Neural progenitor cell (in vitro differentiated cells): ENCODE measurements around the gene PHPT1. TPM values are rescaled to one million over a fixed set of nuclear protein-coding genes. Genes with fewer than 3 reads are reported as not detected.

ENCODE experiments used
- DNase-seq: peaks from one replicate; pipeline ENCODE4 v3.0.0-alpha.2; 2016; ENCODE audit warnings: low spot score
- H2AFZ ChIP-seq: fragments of 200-600 bp; sonication (generic); replicated peaks from 2 replicates; pipeline ENCODE4 v1.6.1; 2016; ENCODE audit warnings: antibody characterized with exemption
- H3F3A ChIP-seq: fragments of 200-600 bp; sonication (generic); 2 replicates; pipeline ENCODE4 v1.6.1; 2016; ENCODE audit warnings: antibody characterized with exemption, low read depth
- H3K27ac ChIP-seq: fragments of 200-600 bp; sonication (generic); 2 replicates; pipeline ENCODE4 v1.5.1; 2016; ENCODE audit warnings: mild to moderate bottlenecking
- H3K27me3 ChIP-seq: fragments of 200-600 bp; sonication (generic); 2 replicates; pipeline ENCODE4 v1.6.1; 2016; ENCODE audit warnings: mild to moderate bottlenecking, moderate library complexity
- H3K36me3 ChIP-seq: fragments of 200-600 bp; sonication (generic); 2 replicates; pipeline ENCODE4 v1.5.1; 2016
- H3K4me1 ChIP-seq: fragments of 200-600 bp; sonication (generic); 2 replicates; pipeline ENCODE4 v1.6.1; 2016; ENCODE audit warnings: mixed run types
- H3K4me2 ChIP-seq: fragments of 200-600 bp; sonication (generic); 2 replicates; pipeline ENCODE4 v1.6.1; 2016
- H3K4me3 ChIP-seq: fragments of 200-600 bp; sonication (generic); 2 replicates; pipeline ENCODE4 v1.5.1; 2016
- H3K79me2 ChIP-seq: fragments of 200-600 bp; sonication (generic); 2 replicates; pipeline ENCODE4 v1.6.1; 2016; ENCODE audit warnings: low read depth
- H3K9ac ChIP-seq: fragments of 200-600 bp; sonication (generic); 2 replicates; pipeline ENCODE4 v1.6.1; 2016
- H3K9me3 ChIP-seq: fragments of 200-600 bp; sonication (generic); 2 replicates; pipeline ENCODE4 v1.5.1; 2016; ENCODE audit warnings: low read depth
- H4K20me1 ChIP-seq: fragments of 200-600 bp; sonication (generic); 2 replicates; pipeline ENCODE4 v1.6.1; 2016; ENCODE audit warnings: low read depth
- H3K27ac Mint-ChIP-seq: 3 replicates; pipeline ENCODE4 v1.8.0; 2021; ENCODE audit warnings: mixed read lengths
- H3K27me3 Mint-ChIP-seq: 2 replicates; pipeline ENCODE4 v1.8.0; 2022; ENCODE audit warnings: low read depth, mild to moderate bottlenecking, inconsistent platforms, moderate library complexity, mixed read lengths; ENCODE audit not compliant: insufficient read depth
- H3K36me3 Mint-ChIP-seq: 3 replicates; pipeline ENCODE4 v1.8.0; 2021; ENCODE audit warnings: mixed read lengths
- H3K4me1 Mint-ChIP-seq: 3 replicates; pipeline ENCODE4 v1.8.0; 2021; ENCODE audit warnings: mixed read lengths
- H3K4me3 Mint-ChIP-seq: 3 replicates; pipeline ENCODE4 v1.8.0; 2021; ENCODE audit warnings: mild to moderate bottlenecking, moderate library complexity, mixed read lengths
- H3K9me3 Mint-ChIP-seq: 3 replicates; pipeline ENCODE4 v1.8.0; 2020; ENCODE audit warnings: mixed read lengths
- EZH2 ChIP-seq: fragments of 200-600 bp; sonication (generic); IDR thresholded peaks from 2 replicates; pipeline ENCODE4 v1.6.1; 2017; ENCODE audit warnings: antibody characterized with exemption, mild to moderate bottlenecking, moderate library complexity
- EZH2phosphoT487 ChIP-seq: fragments of 200-600 bp; sonication (generic); IDR thresholded peaks from 2 replicates; pipeline ENCODE4 v1.6.1; 2017; ENCODE audit warnings: antibody characterized with exemption
- total RNA-seq: library from RNA; depleted of rRNA; stranded (reverse); fragments of >200 nt; gene quantifications from 2 replicates; pipeline ENCODE4 v1.2.3, GENCODE V29; 2015; ENCODE audit warnings: low replicate concordance
- TF ChIP-seq, protein P1 (sequence below): fragments of 200-600 bp; sonication (generic); IDR thresholded peaks from 2 replicates; pipeline ENCODE4 v1.5.1; 2017; ENCODE audit warnings: antibody characterized with exemption, mild to moderate bottlenecking

PHPT1 gene
- total RNA-seq, 1 donor from 2014 or later = 58.8 TPM

- Mint-ChIP-seq H3K27me3 (peaks cover 4% of the 10 kb centered on the region), H3K36me3 (peaks cover 14% of the 10 kb centered on the region), H3K4me1 (peaks cover 10% of the 10 kb centered on the region), H3K9me3 (no peaks in the 10 kb centered on the region), H3K27ac (no peak overlapping the region), H3K4me3 (no peak overlapping the region)
- peaks cover 9% of the 10 kb centered on the region for H3K4me1 ChIP-seq
- no peak overlapping the region for H2AFZ ChIP-seq
- peaks cover 35% of the 10 kb centered on the region for H3K79me2 ChIP-seq
- H4K20me1 ChIP-seq = peaks cover 58% of the 10 kb centered on the region
- peaks cover 12% of the 10 kb centered on the region for H3F3A ChIP-seq
- H3K27me3 ChIP-seq = peaks cover 16% of the 10 kb centered on the region
- no peak for TF ChIP-seq EZH2phosphoT487
- no peak for TF ChIP-seq EZH2
- TF ChIP-seq, protein P1, sequence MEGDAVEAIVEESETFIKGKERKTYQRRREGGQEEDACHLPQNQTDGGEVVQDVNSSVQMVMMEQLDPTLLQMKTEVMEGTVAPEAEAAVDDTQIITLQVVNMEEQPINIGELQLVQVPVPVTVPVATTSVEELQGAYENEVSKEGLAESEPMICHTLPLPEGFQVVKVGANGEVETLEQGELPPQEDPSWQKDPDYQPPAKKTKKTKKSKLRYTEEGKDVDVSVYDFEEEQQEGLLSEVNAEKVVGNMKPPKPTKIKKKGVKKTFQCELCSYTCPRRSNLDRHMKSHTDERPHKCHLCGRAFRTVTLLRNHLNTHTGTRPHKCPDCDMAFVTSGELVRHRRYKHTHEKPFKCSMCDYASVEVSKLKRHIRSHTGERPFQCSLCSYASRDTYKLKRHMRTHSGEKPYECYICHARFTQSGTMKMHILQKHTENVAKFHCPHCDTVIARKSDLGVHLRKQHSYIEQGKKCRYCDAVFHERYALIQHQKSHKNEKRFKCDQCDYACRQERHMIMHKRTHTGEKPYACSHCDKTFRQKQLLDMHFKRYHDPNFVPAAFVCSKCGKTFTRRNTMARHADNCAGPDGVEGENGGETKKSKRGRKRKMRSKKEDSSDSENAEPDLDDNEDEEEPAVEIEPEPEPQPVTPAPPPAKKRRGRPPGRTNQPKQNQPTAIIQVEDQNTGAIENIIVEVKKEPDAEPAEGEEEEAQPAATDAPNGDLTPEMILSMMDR = no peak
- no peak overlapping the region for H3K27ac ChIP-seq
- DNase-seq = no peak
- no peak overlapping the region for H3K9ac ChIP-seq
- no peaks in the 10 kb centered on the region for H3K9me3 ChIP-seq
- no peak overlapping the region for H3K4me2 ChIP-seq
- no peaks in the 10 kb centered on the region for H3K36me3 ChIP-seq
- no peak overlapping the region for H3K4me3 ChIP-seq
Observed at GRCh38 chr9:136823136-136824046, 25.8 kb upstream of the PHPT1 start.

GRCh38 chr9:136824496-136825225 is 24.5 kb upstream of the PHPT1 start:
- Mint-ChIP-seq H3K9me3 (no peaks in the 10 kb centered on the region), H3K4me1 (peaks cover 10% of the 10 kb centered on the region), H3K4me3 (no peak overlapping the region), H3K27ac (no peak overlapping the region), H3K27me3 (peaks cover 8% of the 10 kb centered on the region), H3K36me3 (peaks cover 16% of the 10 kb centered on the region)
- no peak overlapping the region for H3K27ac ChIP-seq
- peaks cover 16% of the 10 kb centered on the region for H3K27me3 ChIP-seq
- no peak overlapping the region for H2AFZ ChIP-seq
- H3K4me1 ChIP-seq = peaks cover 9% of the 10 kb centered on the region
- H3K4me2 ChIP-seq = no peak overlapping the region
- peaks cover 12% of the 10 kb centered on the region for H3F3A ChIP-seq
- DNase-seq = no peak
- H3K36me3 ChIP-seq = no peaks in the 10 kb centered on the region
- no peak overlapping the region for H3K4me3 ChIP-seq
- H3K9ac ChIP-seq = no peak overlapping the region
- H3K79me2 ChIP-seq = peaks cover 29% of the 10 kb centered on the region
- peaks cover 56% of the 10 kb centered on the region for H4K20me1 ChIP-seq
- no peaks in the 10 kb centered on the region for H3K9me3 ChIP-seq
- TF ChIP-seq EZH2phosphoT487 (no peak), EZH2 (no peak)
- TF ChIP-seq, protein P1 = no peak

DNA sequence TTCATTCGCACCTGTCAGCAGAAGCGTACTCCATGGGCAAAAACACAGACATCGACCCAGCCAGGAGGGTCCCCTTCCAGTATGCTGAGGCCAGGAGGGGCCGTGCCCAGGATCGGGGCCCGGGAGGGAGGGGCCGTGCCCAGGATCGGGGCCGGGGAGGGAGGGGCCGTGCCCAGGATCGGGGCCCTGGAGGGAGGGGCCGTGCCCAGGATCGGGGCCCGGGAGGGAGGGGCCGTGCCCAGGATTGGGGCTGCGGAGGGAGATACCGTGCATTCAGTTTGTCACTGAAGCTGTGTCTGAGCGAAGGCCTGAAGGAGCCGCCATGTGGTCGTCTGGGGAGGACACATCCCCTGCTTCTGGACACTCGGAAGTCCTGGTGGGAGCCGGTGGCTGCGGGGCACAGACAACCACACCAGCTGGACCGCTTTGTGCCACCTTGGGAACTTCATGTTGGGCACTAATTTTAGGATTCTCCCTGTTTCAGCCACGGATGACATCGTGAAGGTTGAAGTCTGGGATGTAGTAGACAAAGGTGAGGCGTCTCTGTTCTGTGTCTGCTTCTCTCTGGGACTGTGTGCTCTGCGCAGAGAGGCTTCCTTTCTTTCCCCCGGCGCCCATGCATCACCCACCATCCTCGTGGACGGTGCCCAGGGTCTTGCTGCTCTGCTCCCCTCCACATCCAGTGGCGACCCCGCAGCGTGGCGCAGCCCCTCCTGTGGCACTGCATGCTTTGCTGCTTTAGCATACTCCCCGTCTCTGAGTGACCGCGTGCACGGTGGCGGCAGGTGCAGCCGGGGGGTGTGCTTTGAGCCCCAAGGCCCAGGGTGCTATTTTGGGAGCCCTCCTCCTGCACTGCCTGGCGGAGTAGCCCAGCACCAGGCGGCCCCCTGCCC is 23.7 kb upstream of the PHPT1 start:
- Mint-ChIP-seq H3K4me3 (no peak overlapping the region), H3K4me1 (peaks cover 8% of the 10 kb centered on the region), H3K27ac (no peak overlapping the region), H3K9me3 (no peaks in the 10 kb centered on the region), H3K36me3 (peaks cover 14% of the 10 kb centered on the region), H3K27me3 (peaks cover 8% of the 10 kb centered on the region)
- H3K27ac ChIP-seq = no peak overlapping the region
- TF ChIP-seq, protein P1 = no peak
- TF ChIP-seq EZH2 (no peak), EZH2phosphoT487 (no peak)
- H2AFZ ChIP-seq = no peak overlapping the region
- H3K79me2 ChIP-seq = peaks cover 21% of the 10 kb centered on the region
- H4K20me1 ChIP-seq = peaks cover 50% of the 10 kb centered on the region
- peaks cover 7% of the 10 kb centered on the region for H3K27me3 ChIP-seq
- DNase-seq = no peak
- H3K4me2 ChIP-seq = no peak overlapping the region
- no peak overlapping the region for H3K4me3 ChIP-seq
- H3K9ac ChIP-seq = no peak overlapping the region
- H3K36me3 ChIP-seq = no peaks in the 10 kb centered on the region
- no peaks in the 10 kb centered on the region for H3K9me3 ChIP-seq
- peaks cover 9% of the 10 kb centered on the region for H3F3A ChIP-seq
- peaks cover 9% of the 10 kb centered on the region for H3K4me1 ChIP-seq
